ENCODE measurements around the gene CD70. TPM values are rescaled to one million over a fixed set of nuclear protein-coding genes. Genes with fewer than 3 reads are reported as not detected.
"Not testable (repeated sequence)": the region's sequence is repeated elsewhere in the genome, so short reads cannot be mapped to it uniquely, and the experiment has no call there.

The CD70 gene
- total RNA-seq, 3 donors from 2014 or later, result not detected

GRCh38 chr19:6571167-6571566 lies 19.8 kb downstream of the CD70 start:
- Histone ChIP-seq H3K36me3 (no peaks in the 10 kb centered on the region), H3K27me3 (peaks cover 0 to 17% of the 10 kb centered on the region in 2 donors), H3K27ac (no peak overlapping the region), H3K4me3 (no peak overlapping the region), H3K4me1 (no peaks in the 10 kb centered on the region), H3K9me3 (peaks cover 0 to 12% of the 10 kb centered on the region in 2 donors)
- intact Hi-C loops (cut with DNase I; ENCODE audit: low total_unique reads), result no loop called here
- no peak for DNase-seq (ENCODE audit: low spot score in 2 of 2)
- TF ChIP-seq POLR2AphosphoS5 (IDR thresholded peaks at IDR 0.05) (no peak), CTCF (IDR thresholded peaks at IDR 0.05) (no peak), POLR2A (IDR thresholded peaks at IDR 0.05) (no peak)

- no peak overlapping the region for H3K4me3 ChIP-seq
- intact Hi-C loops (cut with DNase I; ENCODE audit: low total_unique reads), result no loop called here
- no peak overlapping the region for H3K27ac ChIP-seq
- no peaks in the 10 kb centered on the region for H3K4me1 ChIP-seq
- no peaks in the 10 kb centered on the region for H3K36me3 ChIP-seq
- TF ChIP-seq CTCF (IDR thresholded peaks at IDR 0.05) (no peak), POLR2A (IDR thresholded peaks at IDR 0.05) (no peak), POLR2AphosphoS5 (IDR thresholded peaks at IDR 0.05) (no peak)
- DNase-seq (ENCODE audit: low spot score in 2 of 2), result no peak
- H3K9me3 ChIP-seq, result peaks cover 0 to 12% of the 10 kb centered on the region in 2 donors
- H3K27me3 ChIP-seq, result peaks cover 0 to 17% of the 10 kb centered on the region in 2 donors
Measured at GRCh38 chr19:6570764-6571163, 20.2 kb downstream of the CD70 start.

- TF ChIP-seq POLR2AphosphoS5 (IDR thresholded peaks at IDR 0.05), result no peak
- TF ChIP-seq CTCF (IDR thresholded peaks at IDR 0.05), result no peak
- no peak for TF ChIP-seq POLR2A (IDR thresholded peaks at IDR 0.05)
- no peak for DNase-seq (ENCODE audit: low spot score in 2 of 2)
- Histone ChIP-seq H3K27ac (no peak overlapping the region), H3K36me3 (no peaks in the 10 kb centered on the region), H3K4me1 (no peaks in the 10 kb centered on the region), H3K27me3 (peaks cover 0 to 17% of the 10 kb centered on the region in 2 donors), H3K9me3 (peaks cover 0 to 20% of the 10 kb centered on the region in 2 donors), H3K4me3 (no peak overlapping the region)
- intact Hi-C loops (cut with DNase I; ENCODE audit: low total_unique reads), result no loop called here
Measured at GRCh38 chr19:6568816-6569215, 22.1 kb downstream of the CD70 start.

GRCh38 chr19:6568010-6568526 lies 22.9 kb downstream of the CD70 start:
- Histone ChIP-seq H3K4me1 (no peaks in the 10 kb centered on the region), H3K27ac (no peak overlapping the region), H3K9me3 (peaks cover 0 to 23% of the 10 kb centered on the region in 2 donors), H3K36me3 (no peaks in the 10 kb centered on the region), H3K27me3 (peaks cover 0 to 17% of the 10 kb centered on the region in 2 donors), H3K4me3 (no peak overlapping the region)
- no peak for TF ChIP-seq POLR2A (IDR thresholded peaks at IDR 0.05)
- no peak for TF ChIP-seq POLR2AphosphoS5 (IDR thresholded peaks at IDR 0.05)
- TF ChIP-seq CTCF (IDR thresholded peaks at IDR 0.05), result no peak
- intact Hi-C loops (cut with DNase I; ENCODE audit: low total_unique reads), result no loop called here
- no peak for DNase-seq (ENCODE audit: low spot score in 2 of 2)

- peaks cover 0 to 11% of the 10 kb centered on the region in 2 donors for H3K27me3 ChIP-seq
- H3K9me3 ChIP-seq, result peaks cover 0 to 23% of the 10 kb centered on the region in 2 donors
- intact Hi-C loops (cut with DNase I; ENCODE audit: low total_unique reads); H3K4me1 ChIP-seq; DNase-seq (ENCODE audit: low spot score in 2 of 2); H3K36me3 ChIP-seq; H3K4me3 ChIP-seq; H3K27ac ChIP-seq: not testable (repeated sequence)
Measured at GRCh38 chr19:6566727-6567126, 24.2 kb downstream of the CD70 start.

GRCh38 chr19:6564393-6564792 lies 26.6 kb downstream of the CD70 start:
- Histone ChIP-seq H3K4me3 (no peak overlapping the region), H3K9me3 (peaks cover 0 to 12% of the 10 kb centered on the region in 2 donors), H3K4me1 (no peaks in the 10 kb centered on the region), H3K27me3 (peaks cover 0 to 2% of the 10 kb centered on the region in 2 donors), H3K36me3 (no peaks in the 10 kb centered on the region), H3K27ac (no peak overlapping the region)
- intact Hi-C loops (cut with DNase I; ENCODE audit: low total_unique reads), result no loop called here
- TF ChIP-seq POLR2AphosphoS5 (IDR thresholded peaks at IDR 0.05) (no peak), POLR2A (IDR thresholded peaks at IDR 0.05) (no peak)
- DNase-seq (ENCODE audit: low spot score in 2 of 2), result no peak

- H3K4me1 ChIP-seq; H3K27me3 ChIP-seq; H3K4me3 ChIP-seq; H3K36me3 ChIP-seq; H3K27ac ChIP-seq; DNase-seq (ENCODE audit: low spot score in 2 of 2); intact Hi-C loops (cut with DNase I; ENCODE audit: low total_unique reads): not testable (repeated sequence)
- peaks cover 0 to 12% of the 10 kb centered on the region in 2 donors for H3K9me3 ChIP-seq
Measured at GRCh38 chr19:6562437-6562836, 28.5 kb downstream of the CD70 start.

Data from breast epithelium (tissue), 4 donors.